NCI-H526 (cell line): ENCODE results near the gene FOXC1.

Source experiments
- DNase-seq, 2 experiments: peaks; one replicate each; lab custom pipeline; 2025; lab: John Stamatoyannopoulos, UW

FOXC1 gene

DNA sequence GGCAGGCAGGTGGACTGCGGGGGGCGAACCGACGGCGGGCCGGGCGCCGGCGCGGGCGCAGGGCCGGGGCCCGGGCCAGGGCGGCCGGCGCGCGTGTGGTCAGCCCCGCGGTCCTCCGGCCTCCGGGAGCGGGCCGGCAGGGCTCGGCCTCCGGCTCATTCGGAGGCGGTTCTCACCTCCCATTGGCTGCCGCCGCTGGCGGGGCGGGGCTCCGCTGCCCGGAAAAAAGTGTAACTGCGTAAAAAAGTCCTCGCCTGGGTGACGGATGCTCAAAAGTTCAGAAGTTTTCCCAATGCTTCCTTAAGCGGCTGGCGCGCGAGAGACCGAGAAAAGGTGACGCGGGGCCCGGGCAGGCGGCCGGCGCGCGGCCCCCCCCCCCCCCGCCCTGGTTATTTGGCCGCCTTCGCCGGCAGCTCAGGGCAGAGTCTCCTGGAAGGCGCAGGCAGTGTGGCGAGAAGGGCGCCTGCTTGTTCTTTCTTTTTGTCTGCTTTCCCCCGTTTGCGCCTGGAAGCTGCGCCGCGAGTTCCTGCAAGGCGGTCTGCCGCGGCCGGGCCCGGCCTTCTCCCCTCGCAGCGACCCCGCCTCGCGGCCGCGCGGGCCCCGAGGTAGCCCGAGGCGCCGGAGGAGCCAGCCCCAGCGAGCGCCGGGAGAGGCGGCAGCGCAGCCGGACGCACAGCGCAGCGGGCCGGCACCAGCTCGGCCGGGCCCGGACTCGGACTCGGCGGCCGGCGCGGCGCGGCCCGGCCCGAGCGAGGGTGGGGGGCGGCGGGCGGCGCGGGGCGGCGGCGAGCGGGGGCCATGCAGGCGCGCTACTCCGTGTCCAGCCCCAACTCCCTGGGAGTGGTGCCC is at the start of gene FOXC1:
Gene FOXC1, plus strand, starts transcription at position 268 of the 849 bp plus-strand sequence. Its CDS starts 531 bp downstream, at position 799.
- DNase-seq, result peak in 1 of 2 experiments; percentile 74

DNA sequence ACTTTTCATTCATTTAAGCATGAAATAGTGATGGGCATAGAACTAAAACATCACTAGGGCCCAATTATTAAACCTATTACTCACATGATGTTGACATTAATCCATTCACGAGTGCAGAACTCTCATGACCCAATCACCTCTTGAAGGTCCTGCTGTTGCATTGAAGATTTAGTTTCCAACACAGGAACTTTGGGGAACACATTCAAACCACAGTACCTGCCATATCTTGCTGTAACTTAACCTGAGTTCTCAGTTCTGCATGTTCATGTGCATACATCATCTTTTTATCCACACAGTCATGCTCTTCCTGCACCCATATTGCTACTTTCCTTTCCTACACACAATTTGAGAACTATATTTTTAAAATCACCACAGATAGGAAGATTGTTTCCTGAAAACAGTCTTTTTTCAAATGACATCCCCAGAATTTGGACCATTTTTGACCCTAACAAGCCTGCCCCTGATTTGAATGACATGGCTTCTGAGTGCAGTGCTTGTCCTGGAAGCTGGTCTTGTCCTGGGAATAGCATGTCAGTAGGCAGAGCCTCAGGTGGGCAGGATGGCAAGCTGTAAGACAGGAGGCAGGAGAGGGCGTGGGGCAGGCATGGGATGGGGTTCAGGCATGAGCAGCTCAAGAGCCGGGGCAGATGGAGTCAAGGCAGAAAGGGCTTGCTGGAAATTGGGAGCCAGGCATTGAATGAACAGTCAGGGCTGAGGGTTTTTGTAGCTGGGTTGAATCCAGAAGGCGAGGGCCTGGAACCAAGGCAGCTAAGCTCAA is 49.2 kb upstream of the FOXC1 start:
- no peak for DNase-seq

DNA sequence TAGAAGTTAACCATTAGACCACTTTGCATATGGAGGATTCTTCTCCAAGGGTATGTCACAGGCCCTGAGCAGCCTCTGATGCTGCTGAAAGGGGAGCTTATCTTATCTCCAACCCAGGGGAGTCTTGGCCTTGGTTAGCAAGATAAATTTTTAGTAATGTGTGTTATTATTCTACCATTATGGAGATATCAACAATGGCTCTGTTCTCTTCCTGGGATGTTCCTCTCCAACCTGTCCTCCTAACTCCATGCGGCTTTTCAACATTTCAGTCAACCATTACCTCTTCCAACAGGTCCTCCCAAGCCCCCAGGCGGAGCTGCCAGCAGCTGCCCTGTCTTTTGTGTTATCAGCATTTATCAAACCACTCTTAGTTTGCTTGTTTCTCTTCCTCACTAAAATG is 48.4 kb upstream of the FOXC1 start:
- DNase-seq, result no peak

- DNase-seq, result peak in 1 of 2 experiments; percentile 11
Measured at GRCh38 chr6:1562171-1562955, 47.4 kb upstream of the FOXC1 start.

DNA sequence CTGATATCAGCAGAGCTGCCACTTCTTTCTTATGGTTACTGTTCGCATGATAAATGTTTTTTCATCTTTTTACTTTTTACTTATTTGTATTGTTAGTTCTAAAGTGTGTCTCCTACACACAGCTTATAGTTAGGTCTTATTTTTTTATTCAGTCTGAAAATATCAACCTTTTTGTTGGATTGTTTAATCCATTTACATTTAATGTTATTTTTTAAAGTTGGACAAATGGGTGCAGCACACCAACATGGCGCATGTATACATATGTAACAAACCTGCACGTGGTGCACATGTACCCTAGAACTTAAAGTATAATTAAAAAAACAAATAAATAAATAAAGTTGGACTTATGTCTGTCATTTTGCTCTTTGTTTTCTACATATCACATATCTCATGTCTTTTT is 40.3 kb upstream of the FOXC1 start:
- DNase-seq, result no peak

- no peak for DNase-seq
Measured at GRCh38 chr6:1570848-1571247, 38.9 kb upstream of the FOXC1 start.

GRCh38 chr6:1572892-1573291 is 36.8 kb upstream of the FOXC1 start:
- no peak for DNase-seq

DNA sequence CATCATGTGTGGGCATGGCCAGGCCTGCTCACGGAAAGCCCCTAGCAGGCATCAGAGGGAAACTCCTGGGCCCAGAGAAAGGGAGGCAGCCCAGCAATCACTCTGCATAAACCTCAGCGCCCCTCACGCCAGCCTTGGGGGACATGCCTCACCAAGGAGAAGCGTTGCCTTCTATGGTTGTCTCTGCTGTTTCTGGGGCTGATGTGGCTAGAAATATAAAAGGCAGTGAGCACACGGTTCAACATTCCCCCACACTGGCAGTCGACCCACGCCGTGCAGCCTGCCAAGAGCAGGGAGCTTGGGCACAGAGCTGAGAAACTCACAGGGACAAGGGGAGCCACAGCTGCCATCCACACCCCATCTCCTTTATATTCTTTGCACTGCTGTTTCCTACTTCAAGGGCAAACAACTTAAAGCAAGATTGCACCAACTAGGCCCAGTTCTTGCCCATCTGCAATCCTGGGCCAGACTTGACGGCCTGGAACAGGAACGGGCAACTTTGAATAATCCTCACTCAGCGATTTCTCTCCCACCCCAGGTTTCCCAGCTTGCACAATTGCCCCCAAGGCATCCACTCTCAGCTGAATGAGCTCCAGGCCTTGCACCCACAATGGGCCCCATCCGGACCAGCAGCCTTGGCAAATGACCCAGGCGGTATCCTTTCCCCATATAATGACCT is 35.5 kb upstream of the FOXC1 start:
- peak in 1 of 2 experiments; percentile 72 for DNase-seq

GRCh38 chr6:1574890-1575209 is 34.9 kb upstream of the FOXC1 start:
- DNase-seq, result no peak

- DNase-seq, result peak in 1 of 2 experiments; percentile 58
Measured at GRCh38 chr6:1575210-1576041, 34.3 kb upstream of the FOXC1 start.

DNA sequence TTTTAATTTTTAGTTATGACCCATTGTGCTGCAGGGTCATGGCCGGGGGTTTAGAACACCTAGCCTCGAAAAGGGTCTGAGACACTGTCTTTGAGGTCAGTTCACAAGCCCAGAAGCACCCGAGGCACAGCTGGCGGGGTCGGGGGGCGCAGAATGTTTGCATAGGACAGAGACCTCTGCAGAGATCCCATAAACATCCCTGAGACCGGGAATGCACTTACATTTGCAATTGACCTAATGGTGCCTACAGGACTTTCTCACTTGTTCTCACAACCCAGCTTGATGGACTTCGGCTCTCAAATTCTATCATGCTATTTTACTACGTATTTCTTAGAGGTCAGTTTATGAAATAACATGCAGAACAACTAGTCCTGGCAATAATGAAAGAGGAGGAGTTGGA is 33.5 kb upstream of the FOXC1 start:
- no peak for DNase-seq

DNA sequence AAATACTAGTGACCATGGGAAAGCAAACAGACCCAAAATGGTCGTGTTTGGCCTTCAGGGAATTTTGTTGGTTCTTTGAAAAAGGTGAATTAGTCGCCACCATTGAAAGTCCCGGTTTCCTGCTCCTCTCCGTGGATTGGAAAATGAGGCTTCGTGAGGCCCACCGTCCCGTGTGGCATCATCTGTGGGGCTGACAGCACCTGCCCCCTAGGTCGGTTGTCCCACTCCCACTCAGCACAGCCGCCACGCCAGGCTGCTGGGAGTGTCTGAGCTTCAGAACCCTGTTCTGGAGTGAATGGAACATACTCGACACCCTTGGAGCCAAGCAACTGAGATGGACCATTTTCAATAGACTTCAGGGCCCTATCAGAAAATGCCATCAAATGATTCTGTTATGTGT is 33.0 kb upstream of the FOXC1 start:
- DNase-seq, result no peak

DNA sequence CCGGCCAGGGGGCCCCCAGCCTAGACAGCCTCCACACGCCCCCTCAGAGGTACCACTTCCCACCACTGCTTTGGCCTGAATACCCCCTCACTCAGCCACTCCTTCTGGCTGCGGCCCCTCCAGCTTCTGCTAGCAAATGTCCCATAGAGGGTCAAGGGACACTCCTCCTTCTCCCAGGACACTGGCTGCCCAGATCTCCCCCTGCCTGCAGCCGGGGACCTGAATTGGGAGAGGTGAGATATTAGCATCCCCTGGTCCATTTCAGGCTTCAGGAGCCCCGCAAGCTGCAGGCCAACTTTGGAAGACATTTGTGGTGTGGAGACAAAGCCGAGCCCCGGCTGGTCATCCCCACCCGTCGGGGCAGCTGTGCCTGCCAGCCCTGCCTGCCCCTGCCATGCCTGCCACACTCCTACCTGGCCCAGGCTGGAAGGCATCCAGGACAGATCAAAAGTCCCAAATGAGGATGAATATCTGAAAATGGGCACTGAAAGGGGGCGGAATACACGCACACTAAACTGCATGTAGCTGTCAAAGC is 32.5 kb upstream of the FOXC1 start:
- no peak for DNase-seq

DNA sequence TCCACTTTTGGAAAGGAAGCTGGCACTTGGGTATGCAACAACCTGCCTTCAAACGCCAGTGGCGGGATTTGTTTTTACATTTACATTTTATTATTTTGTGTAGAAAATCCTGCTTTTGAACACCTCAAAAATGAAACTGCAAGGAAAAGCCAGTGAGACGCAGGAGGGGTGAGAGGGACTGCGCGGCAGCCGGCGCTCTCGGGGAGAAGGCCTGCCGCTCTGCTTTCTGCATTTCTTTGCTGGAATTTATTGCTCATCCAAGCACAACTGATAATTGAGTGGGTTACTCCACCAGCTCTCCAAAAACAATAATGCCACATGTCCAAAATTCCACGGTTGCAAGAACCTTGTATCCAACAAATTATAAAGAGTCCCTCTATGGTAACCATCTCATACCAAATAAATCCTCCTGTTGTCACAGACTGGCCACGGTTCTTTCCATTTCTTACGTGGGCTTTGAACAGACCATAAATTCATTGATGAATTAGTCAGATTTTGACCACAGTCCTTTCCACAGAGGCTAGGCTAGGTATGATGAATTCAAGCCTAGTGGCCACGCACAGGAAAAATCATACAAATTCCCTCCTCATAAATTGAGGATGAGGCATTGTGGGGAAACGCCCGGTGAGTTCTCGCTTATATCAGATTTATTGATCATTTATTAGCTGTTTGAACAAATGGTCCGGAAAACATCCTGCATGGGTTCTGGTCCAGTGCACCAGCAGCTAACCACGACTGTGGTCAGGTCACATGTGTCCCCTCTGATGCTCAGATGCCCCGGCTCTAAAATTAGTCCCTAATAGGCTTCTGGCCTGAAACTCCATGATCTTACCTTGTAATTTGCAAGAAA is 31.6 kb upstream of the FOXC1 start:
- no peak for DNase-seq

DNA sequence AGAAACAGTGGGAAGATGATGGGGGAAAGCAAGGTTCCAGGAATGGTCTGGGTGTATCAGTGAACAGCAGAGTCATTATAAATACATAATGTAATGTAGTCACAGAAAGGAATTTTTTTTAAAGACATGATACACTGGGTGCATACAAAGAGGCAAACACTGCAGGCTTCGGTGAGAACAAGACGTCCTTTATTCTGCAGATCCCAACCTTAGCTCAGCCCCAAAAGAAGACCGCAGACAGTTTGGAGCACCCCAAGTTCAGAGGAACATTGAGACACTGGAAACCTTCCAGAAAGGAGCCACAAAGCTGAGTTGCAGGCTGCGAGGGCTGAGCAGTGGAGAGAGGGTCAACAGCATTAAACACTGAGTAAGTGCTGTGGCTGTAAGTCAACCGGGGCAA is 30.6 kb upstream of the FOXC1 start:
- no peak for DNase-seq

DNA sequence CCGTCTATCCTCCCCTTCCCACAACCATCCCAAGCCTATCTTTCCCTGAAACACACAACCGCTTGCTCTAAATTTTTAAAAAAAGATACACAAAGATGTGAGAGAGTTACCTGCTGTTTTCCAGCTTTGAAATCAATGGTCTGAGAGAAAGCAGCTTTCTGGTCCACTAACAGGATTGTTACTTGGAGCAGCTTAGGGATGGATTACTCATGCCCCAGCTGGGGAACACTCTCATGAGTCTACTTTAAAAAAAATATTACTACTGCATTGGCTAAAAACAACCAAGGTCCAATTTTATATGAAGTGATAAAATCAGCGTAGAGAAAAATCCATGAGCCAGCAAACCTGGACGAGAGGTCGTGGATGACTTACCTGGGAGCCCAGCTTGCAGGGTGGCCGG is 29.6 kb upstream of the FOXC1 start:
- no peak for DNase-seq

DNA sequence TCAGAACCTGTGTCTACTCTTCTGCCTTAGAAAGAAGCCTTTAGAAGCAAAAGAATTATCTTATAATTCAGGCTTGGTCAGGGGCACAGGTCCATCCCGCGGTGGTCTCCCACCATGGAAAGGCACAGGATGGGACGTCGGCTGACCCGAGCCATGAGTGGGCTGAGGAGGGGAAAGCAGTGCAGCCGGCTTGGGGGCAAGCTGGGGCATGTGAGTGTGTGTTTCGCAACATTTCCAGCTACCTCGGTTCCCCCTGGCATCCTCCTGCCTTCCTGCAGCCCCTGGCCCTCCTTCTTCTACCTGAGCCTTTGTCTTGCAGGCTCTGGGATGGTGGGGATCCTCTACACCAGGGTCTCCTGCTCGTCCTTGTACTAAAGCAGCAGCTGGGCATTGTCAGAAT is 29.1 kb upstream of the FOXC1 start:
- DNase-seq, result no peak

DNA sequence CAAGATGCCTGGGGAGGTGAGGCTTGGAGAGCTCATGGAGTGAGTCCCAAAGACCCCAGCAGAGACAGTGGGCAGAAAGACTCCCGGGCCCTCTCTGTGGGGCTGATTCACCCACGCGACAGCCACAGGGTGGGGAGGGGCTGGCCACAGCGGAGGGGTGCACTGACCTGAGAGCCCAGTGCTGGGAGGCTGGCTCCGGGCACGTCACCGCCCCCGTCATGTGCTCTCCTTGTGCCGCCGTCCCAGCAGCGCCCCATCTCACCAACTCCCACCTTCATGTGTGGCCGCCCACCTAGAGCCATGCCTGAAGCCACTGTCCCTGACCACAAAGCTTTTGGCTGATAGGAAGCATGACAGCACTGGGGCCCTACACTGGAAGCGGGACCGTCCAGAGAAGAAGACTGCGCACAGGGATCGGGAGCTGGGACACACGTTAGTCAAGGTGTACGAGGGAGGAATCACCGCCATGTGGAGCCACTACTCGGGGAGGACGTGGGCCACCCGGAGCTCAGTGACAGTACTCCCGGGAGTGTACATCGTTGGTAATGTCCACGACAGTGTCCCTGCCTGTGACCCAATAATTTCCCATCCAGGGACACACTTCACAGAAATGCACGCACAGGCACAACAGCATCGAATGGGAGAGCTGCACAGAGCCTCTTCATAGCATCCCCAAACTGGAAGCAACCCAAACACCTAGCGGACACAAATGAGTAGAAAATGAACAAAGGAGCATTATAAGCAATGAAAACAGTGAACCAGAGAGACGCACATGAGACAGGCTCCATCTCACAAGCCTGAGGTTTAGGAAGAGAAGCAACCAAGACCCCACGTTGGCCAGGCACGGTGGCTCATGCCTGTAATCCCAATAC is 28.4 kb upstream of the FOXC1 start:
- no peak for DNase-seq

DNA sequence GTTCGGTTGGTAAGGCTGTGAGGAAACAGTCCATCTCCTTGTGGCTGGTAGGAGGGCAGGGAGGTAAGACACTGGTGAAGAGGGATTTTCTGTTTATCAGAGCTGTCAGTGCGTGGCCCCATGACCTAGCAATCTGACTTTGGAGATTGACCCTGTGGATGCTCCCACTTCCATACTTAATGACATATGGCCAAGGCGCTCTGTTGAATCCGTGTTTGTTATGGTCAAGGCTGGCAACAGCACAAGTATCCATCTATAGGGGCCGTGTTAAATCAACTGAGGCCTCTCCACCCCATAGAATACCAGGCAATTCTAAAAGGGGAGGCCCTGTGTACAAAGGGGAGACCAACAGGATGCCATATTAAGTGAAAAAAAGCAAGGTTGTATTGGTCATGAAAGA is 25.6 kb upstream of the FOXC1 start:
- DNase-seq, result no peak
